Esophagus (tissue), 2 donors: ENCODE results near the gene PHETA2. TPM values are rescaled to one million over a fixed set of nuclear protein-coding genes. Genes with fewer than 3 reads are reported as not detected.
"Not testable (repeated sequence)": the region's sequence is repeated elsewhere in the genome, so short reads cannot be mapped to it uniquely, and the experiment has no call there.

Experiments
- H3K27ac ChIP-seq, 2 donors: one replicate each; pipeline ENCODE4 v1.5.1; 2013; ENCODE audit warnings: low read depth in 2 of 2, mild to moderate bottlenecking in 2 of 2, inconsistent platforms in 1 of 2, low read length in 1 of 2, moderate library complexity in 1 of 2
- H3K27me3 ChIP-seq, 2 donors: one replicate each; pipeline ENCODE4 v1.6.1; 2013; ENCODE audit warnings: low read length in 2 of 2, control low read depth in 1 of 2, mild to moderate bottlenecking in 1 of 2; ENCODE audit not compliant: insufficient read depth in 2 of 2, control insufficient read depth in 1 of 2
- H3K36me3 ChIP-seq, 2 donors: one replicate each; pipeline ENCODE4 v1.6.1; 2013; ENCODE audit warnings: low read length in 1 of 2; ENCODE audit not compliant: control insufficient read depth in 2 of 2, insufficient read depth in 2 of 2
- H3K4me1 ChIP-seq, 2 donors: one replicate each; pipeline ENCODE4 v1.6.1; 2013; ENCODE audit warnings: low read length in 1 of 2; ENCODE audit not compliant: control insufficient read depth in 2 of 2, insufficient read depth in 2 of 2
- H3K4me3 ChIP-seq, 2 donors: one replicate each; pipeline ENCODE4 v1.5.1; 2013; ENCODE audit warnings: low read length in 2 of 2, mild to moderate bottlenecking in 2 of 2, low read depth in 1 of 2, moderate library complexity in 1 of 2
- H3K9me3 ChIP-seq, 2 donors: one replicate each; pipeline ENCODE4 v1.6.1; 2013; ENCODE audit warnings: mild to moderate bottlenecking in 2 of 2, low read depth in 1 of 2, low read length in 1 of 2, moderate library complexity in 1 of 2; ENCODE audit not compliant: control insufficient read depth in 2 of 2, insufficient read depth in 1 of 2
- WGBS, 2 donors: extraction: QIAGEN DNeasy Blood & Tissue Kit; methylation state at CpG; one replicate each; pipeline ENCODE4 v1.1.7; 2013; 5-methylcytosine and 5-hydroxymethylcytosine counted together
- polyA plus RNA-seq, 2 donors: library from polyadenylated mRNA; stranded (reverse); fragments of 200-250 nt; gene quantifications; one replicate each; pipeline ENCODE4 v1.2.3, GENCODE V29; 2013
- donor health status: healthy with polysubstance abuse.
- donor health status: Bipolar disorder and iron deficiency.

Gene PHETA2
- polyA plus RNA-seq, 2 donors = 6.1 to 10.0 TPM

DNA sequence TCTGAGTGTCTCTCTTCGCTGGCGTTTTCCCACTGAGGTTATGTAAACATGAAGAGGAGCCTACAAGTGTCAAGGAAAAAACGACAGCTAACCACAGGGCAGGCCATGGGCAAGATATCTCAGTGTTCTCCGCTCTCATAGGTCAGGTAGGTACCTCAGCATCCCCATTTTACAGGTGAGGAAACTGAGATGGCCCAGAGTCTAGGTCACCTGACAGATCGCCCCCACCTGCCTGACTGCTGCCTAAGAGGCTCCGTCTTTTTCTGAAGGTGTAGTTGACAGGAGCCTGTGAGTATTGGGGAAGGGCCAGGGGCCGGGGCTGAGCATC is 17.4 kb downstream of the PHETA2 start:
- peaks cover 0 to 4% of the 10 kb centered on the region in 2 donors for H3K4me1 ChIP-seq
- no peaks in the 10 kb centered on the region for H3K9me3 ChIP-seq
- 21 to 22% methylated on average over 7 of the region's 7 CpGs for WGBS, 2 donors
- peak overlapping the region; percentile 88 to 95 for H3K27ac ChIP-seq
- no peaks in the 10 kb centered on the region for H3K27me3 ChIP-seq
- H3K36me3 ChIP-seq = no peaks in the 10 kb centered on the region
- H3K4me3 ChIP-seq = peak overlapping the region; percentile 59

DNA sequence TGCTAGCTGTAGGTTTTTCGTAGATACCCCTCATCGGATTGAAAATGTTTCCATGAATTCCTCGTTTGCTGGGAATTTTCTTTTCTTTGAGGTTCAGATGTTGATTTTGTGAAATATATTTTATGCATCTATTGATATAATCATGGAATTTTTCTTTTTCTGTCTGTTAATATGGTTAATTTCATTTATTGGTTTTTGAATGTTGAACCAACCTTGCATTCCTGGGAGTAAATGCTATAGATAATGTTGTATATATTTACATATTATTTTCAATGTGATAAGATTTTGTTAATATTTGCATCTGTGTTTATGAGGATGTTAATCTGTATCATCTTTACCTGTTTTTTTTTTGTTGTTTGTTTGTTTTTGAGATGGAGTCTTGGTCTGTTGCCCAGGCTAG is 27.2 kb downstream of the PHETA2 start:
- Histone ChIP-seq H3K9me3 (peaks cover 0 to 5% of the 10 kb centered on the region in 2 donors), H3K36me3 (no peaks in the 10 kb centered on the region), H3K27ac (no peak overlapping the region), H3K4me3 (no peak overlapping the region), H3K27me3 (no peaks in the 10 kb centered on the region), H3K4me1 (no peaks in the 10 kb centered on the region)
- WGBS, 2 donors = 98% methylated on average over 3 of the region's 3 CpGs

DNA sequence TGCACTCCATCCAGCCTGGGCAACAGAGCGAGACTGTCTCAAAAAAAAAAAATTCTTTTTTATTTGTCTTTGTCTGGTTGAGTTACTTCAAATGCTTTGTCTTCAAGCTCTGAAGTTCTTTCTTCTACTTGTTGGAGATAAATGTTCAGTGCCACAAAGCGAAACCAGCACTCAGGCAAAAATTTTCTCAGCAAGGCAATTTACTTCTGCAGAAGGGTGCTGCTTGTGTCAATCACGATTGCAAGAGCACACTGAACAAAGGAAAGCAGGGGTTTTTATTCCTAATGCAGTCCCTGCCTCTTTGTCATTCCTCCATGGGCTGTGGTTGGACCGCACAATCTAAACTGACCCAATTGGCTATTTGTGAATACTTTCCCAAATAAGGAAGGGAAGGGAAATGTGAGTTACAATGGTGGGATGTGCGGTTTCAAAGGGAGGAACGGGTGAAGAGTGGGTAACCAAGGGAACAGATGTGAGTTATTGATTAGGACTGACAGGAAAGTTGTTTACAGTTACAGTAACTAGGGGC is 30.3 kb downstream of the PHETA2 start:
- H3K27me3 ChIP-seq, H3K36me3 ChIP-seq, H3K4me3 ChIP-seq, H3K27ac ChIP-seq, H3K4me1 ChIP-seq, H3K9me3 ChIP-seq: not testable (repeated sequence)
- WGBS, 2 donors = 92 to 94% methylated on average over 6 of the region's 6 CpGs

DNA sequence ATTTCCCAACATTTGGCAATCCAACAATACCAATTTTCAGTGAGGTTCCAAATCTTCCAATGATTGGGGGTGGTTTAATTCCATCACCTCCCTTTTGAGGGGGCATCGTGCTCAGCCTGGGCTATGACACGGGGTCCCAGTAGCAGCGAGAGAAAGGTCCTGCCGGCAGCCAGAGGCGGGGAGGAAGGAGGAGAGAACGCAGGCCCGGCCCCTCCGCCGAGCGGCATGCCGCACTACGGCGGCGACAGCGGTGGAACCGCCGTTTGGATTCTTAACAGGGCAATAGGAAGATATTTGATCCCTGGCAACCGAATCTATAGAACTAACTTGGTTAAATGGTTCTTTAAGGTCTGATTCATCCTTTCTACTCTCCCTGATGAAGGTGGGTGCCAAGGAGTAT is 34.8 kb downstream of the PHETA2 start:
- no peaks in the 10 kb centered on the region for H3K27me3 ChIP-seq
- no peak overlapping the region for H3K27ac ChIP-seq
- no peaks in the 10 kb centered on the region for H3K4me1 ChIP-seq
- no peaks in the 10 kb centered on the region for H3K36me3 ChIP-seq
- H3K4me3 ChIP-seq = no peak overlapping the region
- WGBS, 2 donors = 82 to 84% methylated on average over 18 of the region's 18 CpGs
- H3K9me3 ChIP-seq = peaks cover 0 to 5% of the 10 kb centered on the region in 2 donors

DNA sequence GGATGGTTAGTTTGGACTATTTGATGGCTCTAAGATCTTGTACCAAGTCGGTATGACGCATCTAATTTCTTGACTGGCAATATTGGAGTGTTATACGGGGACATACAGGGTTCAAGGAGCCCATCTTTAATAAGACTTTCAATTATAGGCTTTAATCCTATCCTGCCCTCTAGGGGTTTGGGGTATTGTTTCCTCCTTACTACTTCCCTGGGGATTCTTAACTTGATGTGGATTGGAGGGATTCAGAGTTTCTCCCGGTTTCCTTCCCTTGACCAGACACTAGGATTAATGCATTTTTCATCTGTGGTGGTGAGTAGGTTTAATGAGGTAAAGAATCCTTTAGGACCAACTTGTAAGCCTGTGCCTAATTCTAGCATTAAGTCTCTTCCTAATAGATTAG is 37.8 kb downstream of the PHETA2 start:
- no peaks in the 10 kb centered on the region for H3K36me3 ChIP-seq
- H3K4me1 ChIP-seq = no peaks in the 10 kb centered on the region
- 55 to 81% methylated on average over 4 of the region's 4 CpGs for WGBS, 2 donors
- no peaks in the 10 kb centered on the region for H3K27me3 ChIP-seq
- H3K9me3 ChIP-seq = peaks cover 0 to 7% of the 10 kb centered on the region in 2 donors
- no peak overlapping the region for H3K27ac ChIP-seq
- H3K4me3 ChIP-seq = no peak overlapping the region

DNA sequence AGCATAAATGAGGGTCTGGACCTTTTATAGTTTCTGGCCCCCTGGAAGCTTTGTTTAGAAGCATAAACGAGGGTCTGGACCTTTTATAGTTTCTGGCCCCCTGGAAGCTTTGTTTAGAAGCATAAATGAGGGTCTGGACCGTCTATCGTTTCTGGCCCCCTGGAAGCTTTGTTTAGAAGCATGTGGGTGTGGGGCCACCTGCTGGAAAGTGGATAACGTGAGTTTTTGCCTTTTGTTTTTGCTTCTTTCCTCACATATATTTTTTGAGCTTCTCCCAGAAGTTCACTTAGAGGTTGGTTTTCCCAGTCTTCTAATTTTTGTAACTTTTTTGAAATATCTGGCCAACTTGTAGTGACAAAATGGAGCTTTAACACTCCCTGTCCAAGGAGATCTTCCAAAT is 38.7 kb downstream of the PHETA2 start:
- H3K9me3 ChIP-seq, H3K27me3 ChIP-seq, H3K27ac ChIP-seq, H3K36me3 ChIP-seq, H3K4me1 ChIP-seq, H3K4me3 ChIP-seq: not testable (repeated sequence)
- 29 to 45% methylated on average over 4 of the region's 4 CpGs for WGBS, 2 donors

DNA sequence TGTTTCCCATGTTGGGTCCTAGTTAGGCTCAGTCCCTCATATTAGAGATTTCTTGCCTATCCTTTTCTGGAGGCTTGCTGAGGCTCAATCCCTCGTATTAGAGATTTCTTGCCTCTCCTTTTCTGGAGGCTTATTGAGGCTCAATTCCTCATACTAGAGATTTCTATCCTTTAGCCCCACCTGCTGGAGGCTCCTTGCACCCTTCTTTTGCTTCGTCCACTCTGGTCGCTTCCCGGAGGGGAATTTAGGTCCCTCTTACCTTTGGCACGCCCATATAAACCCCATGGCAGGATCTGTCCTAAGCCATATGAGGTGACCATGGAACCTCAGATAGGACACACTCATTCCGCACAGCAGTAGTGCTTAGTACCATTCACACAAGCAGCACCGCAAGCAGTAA is 40.7 kb downstream of the PHETA2 start:
- Histone ChIP-seq H3K27me3 (no peaks in the 10 kb centered on the region), H3K27ac (no peak overlapping the region), H3K4me1 (no peaks in the 10 kb centered on the region), H3K36me3 (no peaks in the 10 kb centered on the region), H3K9me3 (peaks cover 0 to 7% of the 10 kb centered on the region in 2 donors), H3K4me3 (no peak overlapping the region)
- 90 to 93% methylated on average over 7 of the region's 7 CpGs for WGBS, 2 donors

DNA sequence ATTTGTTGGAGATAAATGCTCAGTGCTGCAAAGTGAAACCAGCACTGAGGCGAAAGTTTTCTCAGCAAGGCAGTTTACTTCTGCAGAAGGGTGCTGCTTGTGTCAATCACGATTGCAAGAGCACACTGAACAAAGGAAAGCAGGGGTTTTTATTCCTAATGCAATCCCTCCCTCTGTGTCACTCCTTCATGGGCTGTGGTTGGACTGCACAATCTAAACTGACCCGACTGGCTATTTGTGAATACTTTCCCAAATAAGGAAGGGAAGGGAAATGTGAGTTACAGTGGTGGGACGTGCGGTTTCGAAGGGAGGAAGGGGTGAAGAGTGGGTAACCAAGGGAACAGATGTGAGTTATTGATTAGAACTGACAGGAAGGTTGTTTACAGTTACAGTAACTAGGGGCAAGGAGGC is 41.4 kb downstream of the PHETA2 start:
- not testable (repeated sequence) for H3K4me3 ChIP-seq, H3K27me3 ChIP-seq, H3K9me3 ChIP-seq, H3K4me1 ChIP-seq, H3K36me3 ChIP-seq
- 80 to 88% methylated on average over 6 of the region's 6 CpGs for WGBS, 2 donors
- peak overlapping the region in 1 of 2 donors; percentile 3 for H3K27ac ChIP-seq

DNA sequence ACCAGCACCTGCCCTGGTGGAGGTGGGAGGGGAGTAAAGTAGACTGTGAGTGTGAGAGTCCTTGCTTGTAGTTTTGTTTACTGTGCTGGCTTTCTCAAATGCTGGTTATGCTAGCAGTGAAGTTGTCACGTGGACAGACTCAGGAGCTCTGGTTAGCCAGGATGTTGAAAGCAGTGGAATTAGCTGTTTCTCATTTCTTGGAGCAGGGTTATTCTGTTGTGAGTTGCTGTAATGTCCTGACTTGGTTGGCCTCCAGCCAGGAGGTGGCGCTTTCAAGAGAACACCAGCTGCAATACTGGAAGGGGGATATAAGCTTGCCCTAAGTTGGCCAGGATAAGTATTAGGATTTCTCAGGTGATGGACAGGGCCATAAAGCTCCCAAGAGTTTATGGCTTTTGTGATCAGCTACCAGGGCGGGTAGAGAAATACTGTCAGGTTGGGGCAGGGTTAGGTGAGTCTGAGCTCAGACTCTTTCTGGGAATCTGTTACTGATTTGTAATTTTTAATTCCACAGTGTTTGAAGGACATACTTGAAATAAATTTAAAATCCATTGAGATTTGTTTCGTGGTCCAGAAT is 42.9 kb downstream of the PHETA2 start:
- H3K4me1 ChIP-seq = no peaks in the 10 kb centered on the region
- no peak overlapping the region for H3K4me3 ChIP-seq
- no peak overlapping the region for H3K27ac ChIP-seq
- peaks cover 0 to 7% of the 10 kb centered on the region in 2 donors for H3K9me3 ChIP-seq
- H3K36me3 ChIP-seq = no peaks in the 10 kb centered on the region
- H3K27me3 ChIP-seq = no peaks in the 10 kb centered on the region
- WGBS, 2 donors = 88 to 91% methylated on average over 4 of the region's 4 CpGs

DNA sequence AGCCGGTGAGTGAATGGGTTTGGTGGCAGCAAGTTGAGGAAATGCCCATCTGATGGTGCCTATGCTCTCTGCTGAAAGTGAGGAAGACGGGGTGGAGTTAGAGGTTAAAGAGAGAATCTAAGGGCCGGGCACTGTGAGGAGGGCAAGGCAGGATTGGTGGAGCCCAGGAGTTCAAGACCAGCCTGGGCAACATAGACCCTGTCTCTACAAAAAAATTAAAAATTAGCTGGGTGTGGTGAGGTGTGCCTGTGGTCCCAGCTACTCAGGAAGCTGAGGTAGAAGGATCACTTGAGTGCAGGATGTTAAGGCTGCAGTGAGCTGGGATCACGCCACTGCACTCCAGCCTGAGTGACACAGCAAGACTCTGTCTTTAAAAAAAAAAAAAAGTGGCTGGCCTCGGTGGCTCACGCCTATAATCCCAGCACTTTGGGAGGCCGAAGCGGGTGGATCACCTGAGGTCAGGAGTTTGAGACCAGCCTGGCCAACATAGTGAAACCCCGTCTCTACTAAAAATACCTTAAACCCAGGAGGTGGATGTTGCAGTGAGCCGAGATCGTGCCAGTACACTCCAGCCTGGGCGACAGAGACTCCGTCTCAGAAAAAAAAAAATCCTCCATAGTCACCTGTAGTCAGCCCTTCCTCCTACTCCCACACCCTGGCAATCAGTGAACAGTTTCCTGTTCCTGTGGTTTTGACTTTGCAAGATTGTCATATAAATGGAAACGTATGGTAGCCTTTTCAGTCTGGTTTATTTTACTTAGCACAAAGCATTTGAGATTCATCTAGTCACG is 46.4 kb downstream of the PHETA2 start:
- H3K27me3 ChIP-seq, H3K4me1 ChIP-seq, H3K36me3 ChIP-seq, H3K9me3 ChIP-seq, H3K4me3 ChIP-seq, H3K27ac ChIP-seq: not testable (repeated sequence)
- WGBS, 2 donors = 66 to 74% methylated on average over 15 of the region's 15 CpGs
